Gastrocnemius medialis (tissue), 4 donors: Measurements from ENCODE around the gene MCM7.

Experiments
- CTCF ChIP-seq, 5 experiments: fragments of 450-650 bp in 3 of 5; fragments of 200-600 bp in 2 of 5; sonication (generic) in 2 of 5; IDR thresholded peaks in 4 of 5; conservative IDR thresholded peaks in 1 of 5; 1 replicate in 4 of 5; 2 replicates in 1 of 5; pipeline ENCODE4 v1.5.1; 2016 to 2019; ENCODE audit warnings: antibody characterized with exemption in 5 of 5, mild to moderate bottlenecking in 3 of 5, moderate library complexity in 3 of 5
- POLR2A ChIP-seq, 2 donors: fragments of 450-650 bp; IDR thresholded peaks; one replicate each; pipeline ENCODE4 v1.6.1; 2017; ENCODE audit warnings: antibody characterized with exemption in 2 of 2, mild to moderate bottlenecking in 2 of 2, moderate library complexity in 2 of 2

GRCh38 chr7:100127866-100128636 lies 26.9 kb upstream of the MCM7 start:
- TF ChIP-seq CTCF (IDR thresholded peaks at IDR 0.05 in 4 of 5, conservative IDR thresholded peaks at IDR 0.05 in 1 of 5) = no peak
- TF ChIP-seq POLR2A (IDR thresholded peaks at IDR 0.05) = no peak
